ENCODE results near the gene RPS27. TPM values are rescaled to one million over a fixed set of nuclear protein-coding genes. Genes with fewer than 3 reads are reported as not detected.

Gene RPS27
- total RNA-seq = 2,145 to 2,266 TPM (median 2,211 TPM) in 3 replicates

DNA sequence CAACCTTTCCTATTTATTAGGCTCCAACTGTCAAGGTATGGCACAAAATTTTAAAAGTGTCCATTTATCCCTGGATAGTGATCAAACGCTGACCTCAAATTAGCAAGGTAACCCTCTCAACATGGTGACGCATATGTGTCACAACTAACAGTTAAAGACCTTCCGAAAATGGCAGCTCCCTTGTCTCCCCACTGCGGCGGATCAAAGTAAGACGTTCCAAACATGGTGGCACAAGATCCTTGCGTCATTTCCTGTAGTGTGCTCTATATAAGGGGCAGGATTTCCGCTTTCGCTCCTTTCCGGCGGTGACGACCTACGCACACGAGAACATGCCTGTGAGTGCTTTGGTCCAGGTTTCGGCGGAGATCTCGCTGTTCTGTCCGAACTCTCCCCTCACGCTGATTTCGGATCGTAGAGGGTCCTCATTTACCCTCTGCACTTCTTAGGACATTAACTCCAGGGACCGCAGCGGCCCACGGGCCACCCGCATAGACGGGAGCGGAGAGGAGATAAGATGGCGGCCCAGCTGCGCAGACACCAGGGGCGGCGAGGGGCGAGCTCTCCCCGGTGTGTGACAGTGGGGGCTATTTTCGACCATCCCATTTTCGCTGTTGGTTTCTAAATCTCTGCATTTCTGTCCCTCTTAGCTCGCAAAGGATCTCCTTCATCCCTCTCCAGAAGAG lies at the start of gene RPS27:
Gene RPS27, plus strand, starts transcription at position 295 of the 683 bp plus-strand sequence. Its CDS starts 35 bp downstream, at position 330.
- Mint-ChIP-seq H3K4me3 (peak within 1 kb of the TSS; percentile 98), H3K27ac (peak within 1 kb of the TSS; percentile 99), H3K9me3 (no peaks in the 10 kb centered on the region), H3K27me3 (ENCODE audit: low read depth) (no peaks in the 10 kb centered on the region), H3K4me1 (peaks cover 33% of the 10 kb centered on the region), H3K36me3 (peaks cover 25% of the 10 kb centered on the region)
- peak; percentile 70 to 81 for DNase-seq (ENCODE audit: low spot score in 2 of 2, unreplicated experiment in 2 of 2)
- TF ChIP-seq, protein P1, sequence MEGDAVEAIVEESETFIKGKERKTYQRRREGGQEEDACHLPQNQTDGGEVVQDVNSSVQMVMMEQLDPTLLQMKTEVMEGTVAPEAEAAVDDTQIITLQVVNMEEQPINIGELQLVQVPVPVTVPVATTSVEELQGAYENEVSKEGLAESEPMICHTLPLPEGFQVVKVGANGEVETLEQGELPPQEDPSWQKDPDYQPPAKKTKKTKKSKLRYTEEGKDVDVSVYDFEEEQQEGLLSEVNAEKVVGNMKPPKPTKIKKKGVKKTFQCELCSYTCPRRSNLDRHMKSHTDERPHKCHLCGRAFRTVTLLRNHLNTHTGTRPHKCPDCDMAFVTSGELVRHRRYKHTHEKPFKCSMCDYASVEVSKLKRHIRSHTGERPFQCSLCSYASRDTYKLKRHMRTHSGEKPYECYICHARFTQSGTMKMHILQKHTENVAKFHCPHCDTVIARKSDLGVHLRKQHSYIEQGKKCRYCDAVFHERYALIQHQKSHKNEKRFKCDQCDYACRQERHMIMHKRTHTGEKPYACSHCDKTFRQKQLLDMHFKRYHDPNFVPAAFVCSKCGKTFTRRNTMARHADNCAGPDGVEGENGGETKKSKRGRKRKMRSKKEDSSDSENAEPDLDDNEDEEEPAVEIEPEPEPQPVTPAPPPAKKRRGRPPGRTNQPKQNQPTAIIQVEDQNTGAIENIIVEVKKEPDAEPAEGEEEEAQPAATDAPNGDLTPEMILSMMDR (IDR thresholded peaks at IDR 0.05; ENCODE audit: unreplicated experiment) = no peak

DNA sequence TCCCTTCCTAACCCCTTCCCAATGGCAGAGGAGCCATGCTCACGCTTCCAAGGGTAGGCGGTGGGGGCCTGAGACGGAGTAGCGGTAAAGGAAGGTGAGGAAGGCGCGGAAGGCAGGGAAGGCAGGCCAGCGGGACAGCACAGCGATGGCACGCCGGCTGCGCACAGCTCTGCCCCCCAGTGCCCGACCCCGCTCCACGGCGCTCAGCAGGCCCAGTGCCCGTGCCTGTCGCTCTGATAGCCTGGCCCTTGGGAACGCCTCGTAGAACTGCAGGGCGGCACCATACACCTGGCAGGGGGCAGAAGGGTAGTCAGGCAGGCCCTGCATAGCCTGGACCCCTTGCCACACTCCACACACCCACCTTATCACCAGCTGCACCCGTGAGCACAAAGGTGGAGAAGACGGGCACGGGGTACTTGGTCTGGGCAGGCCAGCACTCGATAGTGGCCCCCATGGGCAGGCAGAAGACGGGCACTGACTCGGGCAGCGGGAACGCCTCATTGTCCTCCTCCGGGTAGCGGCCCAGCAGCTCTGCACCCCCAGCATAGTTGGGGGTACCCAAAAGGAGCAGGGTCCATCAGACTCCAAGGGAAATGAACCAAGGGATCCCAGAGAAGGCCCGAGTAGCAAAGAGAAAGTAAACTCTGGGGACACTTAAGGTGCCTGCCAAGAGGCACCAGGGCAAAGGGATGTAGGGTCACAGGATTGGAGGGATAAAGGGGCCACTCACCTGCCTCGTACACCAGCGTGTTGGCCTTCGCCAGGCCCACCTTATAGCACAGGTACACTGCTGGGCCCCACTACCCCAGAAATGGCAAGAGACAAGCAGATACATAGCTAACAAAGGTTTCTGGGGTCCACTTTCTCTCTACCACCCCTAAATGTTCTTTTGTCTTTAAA lies 48.5 kb upstream of the RPS27 start:
- Mint-ChIP-seq H3K27ac (no peak overlapping the region), H3K4me1 (peaks cover 13% of the 10 kb centered on the region), H3K4me3 (no peak overlapping the region), H3K9me3 (no peaks in the 10 kb centered on the region), H3K27me3 (ENCODE audit: low read depth) (no peaks in the 10 kb centered on the region), H3K36me3 (peaks cover 7% of the 10 kb centered on the region)
- TF ChIP-seq, protein P1 (IDR thresholded peaks at IDR 0.05; ENCODE audit: unreplicated experiment) = no peak
- DNase-seq (ENCODE audit: low spot score in 2 of 2, unreplicated experiment in 2 of 2) = no peak

DNA sequence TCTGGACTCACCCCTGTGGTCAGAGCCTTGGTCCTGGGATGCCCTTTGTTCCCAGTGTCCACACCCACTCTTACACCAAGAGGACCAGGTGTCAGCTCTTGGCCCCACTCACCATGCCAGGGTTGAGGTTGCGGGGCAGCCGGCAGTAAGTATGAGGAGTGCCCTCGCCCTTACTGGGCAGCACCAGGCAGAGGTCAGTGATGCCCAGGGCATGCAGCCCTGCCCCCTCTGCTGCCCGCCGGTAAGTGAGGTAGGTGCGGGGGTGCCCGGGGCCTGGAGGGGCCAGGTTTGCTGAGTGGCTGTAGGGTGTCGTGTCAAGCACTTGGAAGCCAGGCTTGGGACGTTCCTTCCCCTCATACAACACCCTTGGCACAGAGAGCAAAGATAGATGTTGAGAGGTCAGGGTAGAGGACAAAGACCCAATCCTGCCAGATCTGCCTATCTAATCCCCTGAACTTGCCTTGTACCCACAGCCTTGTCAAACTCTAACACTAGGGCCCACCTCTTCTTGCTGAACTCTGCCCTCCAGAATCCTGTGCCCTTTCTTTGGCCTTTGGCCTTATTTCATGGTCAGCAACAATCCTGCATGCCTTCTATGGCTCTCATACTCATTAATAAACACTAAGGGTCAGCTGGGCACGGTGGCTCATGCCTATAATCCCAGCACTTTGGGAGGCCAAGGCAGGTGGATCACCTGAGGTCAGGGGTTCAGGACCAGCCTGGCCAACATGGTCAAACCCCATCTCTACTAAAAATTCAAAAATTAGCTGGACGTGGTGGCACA lies 47.6 kb upstream of the RPS27 start:
- TF ChIP-seq, protein P1 (IDR thresholded peaks at IDR 0.05; ENCODE audit: unreplicated experiment) = no peak
- H3K36me3 Mint-ChIP-seq = peaks cover 4% of the 10 kb centered on the region
- no peak for DNase-seq (ENCODE audit: low spot score in 2 of 2, unreplicated experiment in 2 of 2)
- no peaks in the 10 kb centered on the region for H3K9me3 Mint-ChIP-seq
- H3K4me3 Mint-ChIP-seq = no peak overlapping the region
- peaks cover 13% of the 10 kb centered on the region for H3K4me1 Mint-ChIP-seq
- H3K27ac Mint-ChIP-seq = no peak overlapping the region
- no peaks in the 10 kb centered on the region for H3K27me3 Mint-ChIP-seq (ENCODE audit: low read depth)

DNA sequence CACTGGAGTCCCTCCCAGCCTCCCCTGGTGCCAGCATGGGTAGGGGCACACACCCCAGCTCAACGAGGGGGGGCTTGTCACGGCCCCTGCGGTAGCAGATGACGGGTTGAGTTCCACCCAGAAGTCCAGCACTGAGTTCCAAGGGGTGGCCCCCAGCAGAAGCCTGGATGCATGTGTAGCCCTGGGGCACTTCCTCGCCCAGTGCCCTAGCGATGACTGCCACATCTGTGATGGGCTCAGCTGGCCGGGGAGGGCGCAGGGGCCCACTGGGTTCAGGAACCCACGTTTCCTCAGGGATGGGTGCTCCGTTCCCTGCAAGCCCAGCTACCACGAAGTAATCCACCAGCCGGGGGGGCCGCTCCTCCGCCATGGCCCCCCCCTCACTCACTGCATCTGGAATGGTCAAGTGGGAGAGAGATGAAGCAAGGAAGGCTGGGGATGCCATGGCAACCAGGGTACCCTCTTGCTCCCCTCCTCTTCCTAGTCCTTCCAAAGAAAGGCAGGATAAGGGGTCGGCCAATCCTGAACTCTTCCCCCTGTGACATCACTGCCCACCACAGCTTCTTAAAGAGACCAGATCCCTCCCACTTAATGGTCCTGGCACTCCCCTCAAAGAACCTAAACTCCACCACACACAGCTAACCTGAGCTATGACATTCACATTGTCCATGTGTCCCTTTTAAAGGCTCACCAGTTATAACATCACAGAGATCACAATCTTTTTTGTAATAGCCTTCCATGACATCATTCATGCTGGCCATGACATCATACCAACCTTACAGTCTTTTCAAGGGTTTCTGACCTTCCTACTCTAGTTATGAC lies 46.3 kb upstream of the RPS27 start:
- Mint-ChIP-seq H3K36me3 (peaks cover 7% of the 10 kb centered on the region), H3K27me3 (ENCODE audit: low read depth) (no peaks in the 10 kb centered on the region), H3K9me3 (no peaks in the 10 kb centered on the region), H3K4me1 (peaks cover 13% of the 10 kb centered on the region), H3K4me3 (peak overlapping the region; percentile 78), H3K27ac (no peak overlapping the region)
- TF ChIP-seq, protein P1 (IDR thresholded peaks at IDR 0.05; ENCODE audit: unreplicated experiment) = no peak
- no peak for DNase-seq (ENCODE audit: low spot score in 2 of 2, unreplicated experiment in 2 of 2)

DNA sequence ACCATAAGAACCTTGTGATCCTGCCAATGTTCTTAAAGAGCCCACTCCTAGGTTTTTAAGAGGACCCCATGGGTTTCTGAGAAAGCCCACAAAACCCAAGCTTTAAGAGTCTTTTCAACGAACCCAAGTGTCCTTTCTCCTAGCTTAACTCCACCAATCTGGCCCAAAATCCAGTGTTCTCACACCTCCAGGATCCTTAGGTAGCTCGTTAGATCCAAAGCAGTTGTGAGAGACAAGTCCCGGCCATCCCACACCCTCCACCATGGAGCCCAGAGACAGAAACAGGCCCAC lies 45.8 kb upstream of the RPS27 start:
- DNase-seq (ENCODE audit: low spot score in 2 of 2, unreplicated experiment in 2 of 2) = no peak
- Mint-ChIP-seq H3K36me3 (peaks cover 7% of the 10 kb centered on the region), H3K4me3 (peak overlapping the region; percentile 78), H3K27me3 (ENCODE audit: low read depth) (no peaks in the 10 kb centered on the region), H3K9me3 (no peaks in the 10 kb centered on the region), H3K27ac (no peak overlapping the region), H3K4me1 (peaks cover 13% of the 10 kb centered on the region)
- TF ChIP-seq, protein P1 (IDR thresholded peaks at IDR 0.05; ENCODE audit: unreplicated experiment) = no peak

All from mesothelial cell of epicardium (in vitro differentiated cells).